ENCODE measurements around the gene FOXK1.

DNA sequence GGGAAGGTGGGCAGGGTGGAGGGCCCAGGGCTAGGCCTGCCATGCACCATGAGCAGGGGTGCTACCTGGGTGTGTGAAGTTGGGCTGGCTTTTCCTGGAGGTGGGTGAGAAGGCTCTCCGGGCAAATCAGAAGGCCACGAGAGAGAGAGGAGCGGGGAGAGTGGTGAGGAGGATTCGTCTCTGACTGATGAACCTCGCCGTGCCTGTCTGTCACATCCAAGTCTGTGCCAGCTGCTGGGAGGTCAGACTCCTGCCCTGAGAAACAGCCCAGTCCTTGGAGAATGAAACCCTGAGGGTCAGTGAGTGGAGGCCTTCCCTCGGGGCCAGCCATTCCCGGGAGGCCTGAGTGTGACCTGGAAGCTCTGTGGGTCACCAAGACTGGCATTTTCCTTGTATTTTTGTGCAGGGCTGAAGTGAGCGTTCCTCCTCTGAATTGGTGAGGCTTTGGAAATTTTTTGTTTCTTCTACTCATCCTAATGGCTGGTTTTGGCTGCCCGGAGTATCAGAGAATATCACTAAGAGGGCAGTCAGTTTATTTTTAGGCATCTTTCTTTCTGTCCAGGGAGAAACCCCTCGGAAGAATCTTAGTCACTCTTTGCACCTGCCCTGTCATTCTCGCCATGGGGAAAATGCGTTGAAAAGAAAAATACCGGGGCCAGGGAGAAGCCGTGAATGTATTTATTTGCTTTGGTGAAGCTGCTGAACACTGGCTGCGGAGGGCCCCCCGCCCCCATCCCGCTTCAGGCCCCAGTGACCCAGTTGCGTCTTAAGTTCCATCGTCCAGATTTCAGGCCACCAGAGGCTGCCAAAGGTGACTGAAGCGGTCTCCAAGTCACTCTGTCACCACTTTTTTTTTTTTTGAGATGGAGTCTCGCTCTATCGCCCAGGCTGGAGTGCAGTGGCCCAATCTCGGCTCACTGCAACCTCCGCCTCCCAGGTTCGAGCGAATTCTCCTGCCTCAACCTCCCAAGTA, 86.8 kb downstream of the FOXK1 start:
- TF ChIP-seq SATB2 (CRISPR knock-in tag; IDR thresholded peaks at IDR 0.05) (no peak), ZNF354B (CRISPR knock-in tag; IDR thresholded peaks at IDR 0.05) (no peak), MEF2D (CRISPR knock-in tag; IDR thresholded peaks at IDR 0.05) (no peak), TBP (CRISPR knock-in tag; IDR thresholded peaks at IDR 0.05) (no peak), RFXAP (CRISPR knock-in tag; IDR thresholded peaks at IDR 0.05; ENCODE audit: borderline replicate concordance) (no peak), ZBTB7A (CRISPR knock-in tag; IDR thresholded peaks at IDR 0.05) (no peak), ESRRA (CRISPR knock-in tag; IDR thresholded peaks at IDR 0.05; ENCODE audit: low read depth) (no peak), ZNF143 (CRISPR knock-in tag; IDR thresholded peaks at IDR 0.05) (no peak)
- TF ChIP-seq, protein P1, sequence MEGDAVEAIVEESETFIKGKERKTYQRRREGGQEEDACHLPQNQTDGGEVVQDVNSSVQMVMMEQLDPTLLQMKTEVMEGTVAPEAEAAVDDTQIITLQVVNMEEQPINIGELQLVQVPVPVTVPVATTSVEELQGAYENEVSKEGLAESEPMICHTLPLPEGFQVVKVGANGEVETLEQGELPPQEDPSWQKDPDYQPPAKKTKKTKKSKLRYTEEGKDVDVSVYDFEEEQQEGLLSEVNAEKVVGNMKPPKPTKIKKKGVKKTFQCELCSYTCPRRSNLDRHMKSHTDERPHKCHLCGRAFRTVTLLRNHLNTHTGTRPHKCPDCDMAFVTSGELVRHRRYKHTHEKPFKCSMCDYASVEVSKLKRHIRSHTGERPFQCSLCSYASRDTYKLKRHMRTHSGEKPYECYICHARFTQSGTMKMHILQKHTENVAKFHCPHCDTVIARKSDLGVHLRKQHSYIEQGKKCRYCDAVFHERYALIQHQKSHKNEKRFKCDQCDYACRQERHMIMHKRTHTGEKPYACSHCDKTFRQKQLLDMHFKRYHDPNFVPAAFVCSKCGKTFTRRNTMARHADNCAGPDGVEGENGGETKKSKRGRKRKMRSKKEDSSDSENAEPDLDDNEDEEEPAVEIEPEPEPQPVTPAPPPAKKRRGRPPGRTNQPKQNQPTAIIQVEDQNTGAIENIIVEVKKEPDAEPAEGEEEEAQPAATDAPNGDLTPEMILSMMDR (CRISPR knock-in tag; IDR thresholded peaks at IDR 0.05): no peak

Data from HepG2 (cell line).